ENCODE measurements around the gene DYSF. TPM values are rescaled to one million over a fixed set of nuclear protein-coding genes. Genes with fewer than 3 reads are reported as not detected.
A peak's percentile ranks its signal among the peaks of the same experiment; 100 is the strongest.

Gene DYSF
- total RNA-seq, 1 donor from 2014 or later, result 4.2 TPM

DNA sequence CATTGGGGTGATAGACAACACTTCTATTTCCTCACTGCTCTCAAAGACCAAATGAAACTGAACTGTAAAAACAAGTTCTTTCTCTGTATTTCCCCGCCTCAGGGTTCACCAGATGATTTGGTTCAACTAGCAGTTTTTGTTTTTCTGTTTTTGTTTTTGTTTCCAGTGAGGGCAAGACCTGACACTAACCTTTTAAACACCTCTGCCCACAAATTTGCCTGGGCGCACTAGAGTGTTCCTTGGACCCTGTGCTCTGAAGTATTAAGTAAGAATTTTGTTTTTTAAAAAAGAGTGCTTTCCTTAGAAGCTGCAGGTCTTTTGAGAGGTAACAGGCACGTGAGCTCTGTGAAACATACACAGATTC is 92.9 kb downstream of the DYSF start:
- TF ChIP-seq, protein P1, sequence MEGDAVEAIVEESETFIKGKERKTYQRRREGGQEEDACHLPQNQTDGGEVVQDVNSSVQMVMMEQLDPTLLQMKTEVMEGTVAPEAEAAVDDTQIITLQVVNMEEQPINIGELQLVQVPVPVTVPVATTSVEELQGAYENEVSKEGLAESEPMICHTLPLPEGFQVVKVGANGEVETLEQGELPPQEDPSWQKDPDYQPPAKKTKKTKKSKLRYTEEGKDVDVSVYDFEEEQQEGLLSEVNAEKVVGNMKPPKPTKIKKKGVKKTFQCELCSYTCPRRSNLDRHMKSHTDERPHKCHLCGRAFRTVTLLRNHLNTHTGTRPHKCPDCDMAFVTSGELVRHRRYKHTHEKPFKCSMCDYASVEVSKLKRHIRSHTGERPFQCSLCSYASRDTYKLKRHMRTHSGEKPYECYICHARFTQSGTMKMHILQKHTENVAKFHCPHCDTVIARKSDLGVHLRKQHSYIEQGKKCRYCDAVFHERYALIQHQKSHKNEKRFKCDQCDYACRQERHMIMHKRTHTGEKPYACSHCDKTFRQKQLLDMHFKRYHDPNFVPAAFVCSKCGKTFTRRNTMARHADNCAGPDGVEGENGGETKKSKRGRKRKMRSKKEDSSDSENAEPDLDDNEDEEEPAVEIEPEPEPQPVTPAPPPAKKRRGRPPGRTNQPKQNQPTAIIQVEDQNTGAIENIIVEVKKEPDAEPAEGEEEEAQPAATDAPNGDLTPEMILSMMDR (conservative IDR thresholded peaks at IDR 0.05), result no peak
- peaks cover 9% of the 10 kb centered on the region for H3K4me1 Mint-ChIP-seq (ENCODE audit: unreplicated experiment)
- no peak overlapping the region for H3K27ac Mint-ChIP-seq
- H3K27me3 Mint-ChIP-seq, result peaks cover 29% of the 10 kb centered on the region
- no peak overlapping the region for H3K4me3 Mint-ChIP-seq
- no peaks in the 10 kb centered on the region for H3K36me3 Mint-ChIP-seq
- H3K9me3 Mint-ChIP-seq, result no peaks in the 10 kb centered on the region
- DNase-seq (ENCODE audit: extremely low spot score, unreplicated experiment), result no peak

DNA sequence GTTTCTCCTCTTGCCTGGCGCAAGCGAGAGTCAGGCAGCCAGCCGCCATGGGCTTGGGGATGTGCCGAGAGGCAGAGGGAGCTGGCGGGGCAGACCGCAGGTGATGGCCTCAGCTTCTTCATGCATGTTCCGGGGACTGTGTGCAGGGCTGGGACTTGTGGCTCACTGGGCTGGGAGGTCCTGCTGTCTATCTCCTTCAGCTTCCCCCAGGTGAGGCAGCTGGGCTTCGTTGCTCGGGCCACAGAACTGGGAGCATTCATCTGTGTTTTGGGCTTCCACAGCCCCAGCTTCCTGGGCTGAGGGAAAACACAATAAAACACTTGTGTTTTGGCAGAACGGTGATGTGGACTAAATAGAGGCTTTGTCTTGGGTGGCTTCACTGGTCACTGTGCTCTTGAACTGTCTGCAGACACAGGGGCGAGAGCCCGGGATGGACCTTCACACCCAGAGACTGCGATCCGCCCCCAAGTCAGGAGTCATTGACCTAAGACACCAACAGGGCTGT is 93.5 kb downstream of the DYSF start:
- no peak for DNase-seq (ENCODE audit: extremely low spot score, unreplicated experiment)
- Mint-ChIP-seq H3K4me3 (no peak overlapping the region), H3K27ac (no peak overlapping the region), H3K27me3 (peaks cover 29% of the 10 kb centered on the region), H3K36me3 (no peaks in the 10 kb centered on the region), H3K9me3 (no peaks in the 10 kb centered on the region), H3K4me1 (ENCODE audit: unreplicated experiment) (peaks cover 9% of the 10 kb centered on the region)
- TF ChIP-seq, protein P1 (conservative IDR thresholded peaks at IDR 0.05), result no peak

DNA sequence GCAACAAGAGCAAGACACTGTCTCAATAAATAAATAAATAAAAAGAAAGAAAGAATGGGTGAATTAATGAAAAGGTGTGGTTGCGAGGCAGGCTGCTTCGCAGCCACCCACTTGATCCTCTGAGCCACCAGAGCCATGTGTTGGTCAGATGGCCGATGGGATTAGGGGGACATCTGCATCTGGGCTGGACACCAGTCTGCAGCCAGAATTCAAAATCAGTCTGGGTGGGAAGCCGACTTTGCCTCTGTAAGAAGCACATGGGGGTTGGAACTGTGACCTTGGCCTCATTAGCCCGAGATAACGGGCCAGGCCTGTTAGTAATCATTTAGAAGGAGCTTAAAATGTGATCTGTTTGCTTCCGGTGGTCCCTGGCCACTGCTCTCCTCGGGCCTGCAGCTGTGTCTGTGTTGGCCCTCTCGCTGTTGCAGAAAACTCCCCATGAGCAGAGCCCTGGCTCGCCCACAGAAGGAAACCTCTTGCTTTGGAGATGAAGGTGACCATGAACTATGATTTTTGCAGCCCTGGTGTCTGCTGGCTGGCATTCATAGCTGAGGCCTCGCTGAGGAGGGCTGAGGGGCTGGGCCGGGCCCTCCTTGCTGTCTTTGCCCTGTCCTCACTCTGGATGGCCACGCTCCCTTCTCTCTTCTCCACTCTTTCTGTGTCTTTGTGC is 94.4 kb downstream of the DYSF start:
- peaks cover 9% of the 10 kb centered on the region for H3K4me1 Mint-ChIP-seq (ENCODE audit: unreplicated experiment)
- H3K27ac Mint-ChIP-seq, result no peak overlapping the region
- peaks cover 29% of the 10 kb centered on the region for H3K27me3 Mint-ChIP-seq
- no peak for DNase-seq (ENCODE audit: extremely low spot score, unreplicated experiment)
- no peak overlapping the region for H3K4me3 Mint-ChIP-seq
- no peaks in the 10 kb centered on the region for H3K9me3 Mint-ChIP-seq
- TF ChIP-seq, protein P1 (conservative IDR thresholded peaks at IDR 0.05), result no peak
- no peaks in the 10 kb centered on the region for H3K36me3 Mint-ChIP-seq

DNA sequence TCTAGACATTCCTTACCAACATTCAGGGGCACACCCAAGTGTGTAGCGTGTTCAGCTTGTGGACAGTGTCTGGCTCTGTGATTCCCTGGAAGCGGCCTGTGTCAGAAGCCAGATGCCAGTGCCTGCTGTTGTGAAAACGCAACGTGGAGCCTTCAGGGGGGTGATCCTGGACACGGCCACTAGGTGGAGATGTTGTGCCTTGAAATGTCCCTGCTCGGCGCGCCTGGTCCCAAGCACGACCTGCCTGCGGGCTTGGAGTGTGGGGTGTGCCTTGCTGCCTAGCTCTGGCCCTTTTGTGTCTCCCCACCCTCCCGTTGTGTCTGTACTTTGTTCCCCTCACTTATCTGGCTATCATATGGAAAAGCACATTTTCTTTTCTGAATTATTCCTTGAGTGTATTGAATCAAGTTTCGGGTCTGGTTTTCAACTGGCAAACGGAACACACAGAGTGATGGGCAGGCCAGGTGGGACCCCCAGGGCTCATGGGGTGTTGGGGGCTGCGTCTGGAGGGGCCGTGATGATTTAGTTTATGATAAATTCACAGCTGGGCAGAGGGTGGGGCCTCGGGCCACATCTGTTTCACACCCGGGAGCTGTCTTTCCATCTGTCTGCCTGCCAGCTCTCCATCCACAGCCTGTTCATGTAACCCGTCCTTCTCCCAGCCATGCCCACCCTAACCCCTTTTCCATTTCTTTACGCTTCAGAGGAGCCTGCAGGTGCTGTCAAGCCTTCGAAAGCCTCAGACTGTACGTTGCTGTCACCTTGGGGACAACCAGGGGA is 95.5 kb downstream of the DYSF start:
- Mint-ChIP-seq H3K27ac (no peak overlapping the region), H3K9me3 (no peaks in the 10 kb centered on the region), H3K36me3 (no peaks in the 10 kb centered on the region), H3K4me3 (no peak overlapping the region), H3K27me3 (peaks cover 29% of the 10 kb centered on the region), H3K4me1 (ENCODE audit: unreplicated experiment) (peaks cover 9% of the 10 kb centered on the region)
- peak; percentile 83 for DNase-seq (ENCODE audit: extremely low spot score, unreplicated experiment)
- TF ChIP-seq, protein P1 (conservative IDR thresholded peaks at IDR 0.05), result peak; percentile 87

DNA sequence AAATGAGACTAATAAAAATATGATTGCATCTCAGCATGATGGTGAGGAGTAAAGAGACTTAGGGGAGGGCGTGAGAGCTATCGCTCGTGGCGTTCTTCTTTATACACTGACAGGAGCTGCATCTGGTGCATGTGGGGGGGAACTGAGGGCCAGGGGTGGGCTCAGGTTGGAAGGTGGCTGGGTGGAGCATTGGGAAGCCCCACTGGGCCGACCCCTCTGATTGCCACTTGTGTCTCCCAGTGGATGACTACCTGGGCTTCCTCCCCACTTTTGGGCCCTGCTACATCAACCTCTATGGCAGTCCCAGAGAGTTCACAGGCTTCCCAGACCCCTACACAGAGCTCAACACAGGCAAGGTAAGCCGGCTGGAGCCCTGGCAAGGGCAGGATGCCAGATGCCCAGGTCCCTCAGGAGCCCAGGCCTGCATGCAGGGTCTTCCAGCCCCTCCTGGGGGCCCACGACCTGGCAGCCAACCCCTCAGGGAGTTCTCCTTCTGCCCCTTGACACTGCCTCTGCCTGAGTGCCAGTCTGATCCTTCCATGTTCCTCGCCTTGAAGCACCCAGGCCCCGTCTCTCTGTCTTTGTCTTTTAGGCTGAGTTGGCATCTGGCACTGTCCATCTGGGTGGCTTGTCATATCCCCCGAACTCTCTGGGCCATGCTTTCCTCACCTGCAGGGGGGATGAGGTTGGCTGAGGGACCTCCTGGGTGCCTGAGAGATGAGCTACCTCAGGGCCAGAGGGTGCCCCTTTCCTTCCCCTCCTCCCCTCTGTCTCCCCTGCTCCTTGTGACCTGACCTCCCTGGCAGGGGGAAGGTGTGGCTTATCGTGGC is 97.7 kb downstream of the DYSF start:
- Mint-ChIP-seq H3K36me3 (no peaks in the 10 kb centered on the region), H3K4me1 (ENCODE audit: unreplicated experiment) (peaks cover 17% of the 10 kb centered on the region)

More for the DNA sequence above, 97.7 kb downstream of the DYSF start:
- no peak for DNase-seq (ENCODE audit: extremely low spot score, unreplicated experiment)
- TF ChIP-seq, protein P1 (conservative IDR thresholded peaks at IDR 0.05), result no peak
- no peak overlapping the region for H3K27ac Mint-ChIP-seq
- no peak overlapping the region for H3K4me3 Mint-ChIP-seq
- H3K9me3 Mint-ChIP-seq, result no peaks in the 10 kb centered on the region
- peaks cover 19% of the 10 kb centered on the region for H3K27me3 Mint-ChIP-seq

All from type B pancreatic cell (in vitro differentiated cells).